H1 (cell line): ENCODE results near the gene HSD17B8. TPM values are rescaled to one million over a fixed set of nuclear protein-coding genes. Genes with fewer than 3 reads are reported as not detected.

Experiments used
- CTCF ChIA-PET: fragments of 300-600 bp; sonication (Branson Sonifier 250); formaldehyde crosslinking; loops from one replicate; lab custom pipeline; 2021; ENCODE audit not compliant: partially characterized antibody; lab: Charles Lee
- POLR2A ChIA-PET: fragments of 300-600 bp; sonication (Branson Sonifier 250); formaldehyde crosslinking; loops from one replicate; lab custom pipeline; 2021; ENCODE audit warnings: inconsistent platforms; ENCODE audit not compliant: partially characterized antibody; lab: Charles Lee
- DNase-seq, 2 experiments: peaks; one replicate each; pipeline versions ENCODE4 v3.0.0 to v3.0.0-alpha.2; 2010 to 2022; ENCODE audit warnings: low spot score in 2 of 2, low read depth in 1 of 2, mixed read lengths in 1 of 2
- FAIRE-seq: peaks from 2 replicates; lab custom pipeline; 2011; peaks lifted over from hg19 to GRCh38; lab: Jason Lieb, UNC
- H2AFZ ChIP-seq: 2 replicates; pipeline ENCODE4 v1.8.1; 2012; ENCODE audit warnings: low read length, inconsistent platforms
- H2AK5ac ChIP-seq: 2 replicates; pipeline ENCODE4 v1.6.1; 2013; ENCODE audit warnings: low read depth, low read length
- H2BK120ac ChIP-seq: replicated peaks from 2 replicates; pipeline ENCODE3; 2013; ENCODE audit warnings: low read depth, low read length, inconsistent platforms
- H2BK12ac ChIP-seq: 2 replicates; pipeline ENCODE4 v1.6.1; 2013; ENCODE audit warnings: low read depth, low read length
- H2BK15ac ChIP-seq: 2 replicates; pipeline ENCODE4 v1.6.1; 2013; ENCODE audit warnings: low read length
- H2BK20ac ChIP-seq: 2 replicates; pipeline ENCODE4 v1.6.1; 2013; ENCODE audit warnings: low read length
- H2BK5ac ChIP-seq: 2 replicates; pipeline ENCODE4 v1.6.1; 2013; ENCODE audit warnings: low read depth, low read length
- H3K14ac ChIP-seq: 2 replicates; pipeline ENCODE4 v1.6.1; 2013; ENCODE audit warnings: inconsistent platforms; ENCODE audit not compliant: insufficient read length
- H3K18ac ChIP-seq: 2 replicates; pipeline ENCODE4 v1.6.1; 2013; ENCODE audit warnings: low read length; ENCODE audit errors: extremely low read depth
- H3K23ac ChIP-seq: 2 replicates; pipeline ENCODE4 v1.6.1; 2013; ENCODE audit warnings: inconsistent platforms; ENCODE audit not compliant: insufficient read length
- H3K23me2 ChIP-seq: 2 replicates; pipeline ENCODE4 v1.6.1; 2013; ENCODE audit warnings: low read depth, low read length
- H3K27ac ChIP-seq: 2 replicates; pipeline ENCODE4 v1.6.1; 2011; ENCODE audit warnings: low read depth, low read length, inconsistent platforms
- H3K27me3 ChIP-seq, 4 experiments: replicated peaks in 1 of 4; 1 replicate in 1 of 4; 2 replicates in 3 of 4; pipeline versions ENCODE4 v1.6.1 to v1.8.1; 2011 to 2013; ENCODE audit warnings: low read length in 3 of 4, mild to moderate bottlenecking in 3 of 4, inconsistent platforms in 2 of 4, mixed read lengths in 2 of 4, moderate library complexity in 1 of 4; ENCODE audit not compliant: control insufficient read depth in 3 of 4, insufficient read depth in 3 of 4; ENCODE audit errors: extremely low read depth in 1 of 4
- H3K36me3 ChIP-seq, 4 experiments: 2 replicates each; pipeline versions ENCODE4 v1.6.1 to v1.8.1; 2011 to 2013; ENCODE audit warnings: mild to moderate bottlenecking in 4 of 4, low read length in 3 of 4, moderate library complexity in 2 of 4, control low read depth in 1 of 4, inconsistent platforms in 1 of 4; ENCODE audit not compliant: insufficient read depth in 4 of 4, control insufficient read depth in 2 of 4
- H3K4ac ChIP-seq: replicated peaks from 2 replicates; pipeline ENCODE3; 2013; ENCODE audit warnings: low read length, low read depth, mixed read lengths, inconsistent platforms; ENCODE audit not compliant: insufficient read length
- H3K4me1 ChIP-seq, 4 experiments: replicated peaks in 1 of 4; 1 replicate in 1 of 4; 2 replicates in 3 of 4; pipeline versions ENCODE4 v1.6.1 to v1.8.1; 2011 to 2013; ENCODE audit warnings: low read length in 3 of 4, inconsistent platforms in 2 of 4, mixed read lengths in 1 of 4; ENCODE audit not compliant: insufficient read depth in 4 of 4, control insufficient read depth in 3 of 4
- H3K4me2 ChIP-seq, 2 experiments: 2 replicates each; pipeline versions ENCODE4 v1.6.1 to v1.8.1; 2011 to 2013; ENCODE audit warnings: low read depth in 2 of 2, low read length in 2 of 2, control low read depth in 1 of 2, inconsistent platforms in 1 of 2, mild to moderate bottlenecking in 1 of 2; ENCODE audit not compliant: insufficient read depth in 1 of 2
- H3K4me3 ChIP-seq, 4 experiments: fragments of 200-600, 300-600 bp in 1 of 4; sonication (generic), shearing (Covaris generic), sonication (Bioruptor Twin) in 1 of 4; 2 replicates each; pipeline versions ENCODE4 v1.5.1 to v1.8.1; 2011 to 2016; ENCODE audit warnings: low read length in 4 of 4, low read depth in 3 of 4, control low read depth in 2 of 4, inconsistent platforms in 2 of 4, mild to moderate bottlenecking in 2 of 4, mixed read lengths in 1 of 4, moderate library complexity in 1 of 4; ENCODE audit not compliant: insufficient read depth in 2 of 4; ENCODE audit errors: extremely low read depth in 1 of 4
- H3K56ac ChIP-seq: replicated peaks from 2 replicates; pipeline ENCODE3; 2013; ENCODE audit warnings: low read depth, mild to moderate bottlenecking, mixed read lengths, low read length, inconsistent platforms; ENCODE audit not compliant: insufficient read length
- H3K79me1 ChIP-seq: 2 replicates; pipeline ENCODE4 v1.6.1; 2013; ENCODE audit warnings: low read depth, low read length, control low read depth
- H3K79me2 ChIP-seq, 2 experiments: 2 replicates each; pipeline versions ENCODE4 v1.6.1 to v1.8.1; 2012 to 2013; ENCODE audit warnings: low read length in 2 of 2, mild to moderate bottlenecking in 2 of 2, inconsistent platforms in 1 of 2; ENCODE audit not compliant: insufficient read depth in 2 of 2, control insufficient read depth in 1 of 2
- H3K9ac ChIP-seq, 4 experiments: replicated peaks in 1 of 4; 1 replicate in 1 of 4; 2 replicates in 3 of 4; pipeline versions ENCODE4 v1.6.1 to v1.8.1; 2011 to 2013; ENCODE audit warnings: low read depth in 3 of 4, low read length in 3 of 4, control low read depth in 2 of 4, mild to moderate bottlenecking in 2 of 4, moderate library complexity in 2 of 4, inconsistent platforms in 1 of 4; ENCODE audit errors: extremely low read depth in 1 of 4
- H3K9me3 ChIP-seq, 2 experiments: 2 replicates each; pipeline versions ENCODE4 v1.6.1 to v1.8.1; 2012 to 2013; ENCODE audit warnings: mild to moderate bottlenecking in 2 of 2, moderate library complexity in 2 of 2, control low read depth in 1 of 2, inconsistent platforms in 1 of 2, low read depth in 1 of 2, low read length in 1 of 2, mixed read lengths in 1 of 2; ENCODE audit not compliant: insufficient read depth in 2 of 2
- H4K20me1 ChIP-seq, 2 experiments: replicated peaks in 1 of 2; 2 replicates each; pipeline versions ENCODE3 to v1.8.1; 2011 to 2013; ENCODE audit warnings: inconsistent platforms in 2 of 2, low read length in 2 of 2, mild to moderate bottlenecking in 1 of 2; ENCODE audit not compliant: insufficient read depth in 2 of 2, control insufficient read depth in 1 of 2
- H4K5ac ChIP-seq: 2 replicates; pipeline ENCODE4 v1.6.1; 2013; ENCODE audit warnings: low read length, low read depth, mixed read lengths, inconsistent platforms; ENCODE audit not compliant: insufficient read length
- H4K8ac ChIP-seq: 2 replicates; pipeline ENCODE4 v1.8.0; 2013; ENCODE audit warnings: mild to moderate bottlenecking, moderate library complexity, low read length, inconsistent platforms; ENCODE audit not compliant: insufficient read depth; ENCODE audit errors: extremely low read depth
- H4K91ac ChIP-seq: replicated peaks from 2 replicates; pipeline ENCODE3; 2013; ENCODE audit warnings: low read length, mixed read lengths, inconsistent platforms; ENCODE audit not compliant: insufficient read length
- CTBP2 ChIP-seq: IDR thresholded peaks from 2 replicates; pipeline ENCODE4 v1.7.0; 2011; ENCODE audit warnings: borderline replicate concordance, mild to moderate bottlenecking, moderate library complexity, mixed read lengths, low read length; ENCODE audit not compliant: insufficient read depth, insufficient read length
- EGR1 ChIP-seq: IDR thresholded peaks from 2 replicates; pipeline ENCODE4 v1.6.1; 2011; ENCODE audit warnings: low read depth, low read length, borderline replicate concordance
- EZH2 ChIP-seq: fragments of 200-600 bp; sonication (generic); IDR thresholded peaks from 2 replicates; pipeline ENCODE4 v1.7.1; 2012; ENCODE audit warnings: low read depth, mild to moderate bottlenecking, moderate library complexity, low read length, inconsistent platforms; ENCODE audit not compliant: severe bottlenecking
- KDM1A ChIP-seq: fragments of 200-600, 300-600 bp; sonication (generic); IDR thresholded peaks from 2 replicates; pipeline ENCODE4 v1.7.1; 2016; ENCODE audit warnings: mild to moderate bottlenecking, low read length, borderline replicate concordance
- PHF8 ChIP-seq: fragments of 200-600 bp; sonication (generic); conservative IDR thresholded peaks from 2 replicates; pipeline ENCODE4 v1.7.1; 2012; ENCODE audit warnings: low read depth, mild to moderate bottlenecking, inconsistent platforms, low read length, moderate library complexity
- POLR2AphosphoS5 ChIP-seq: IDR thresholded peaks from 2 replicates; pipeline ENCODE4 v1.6.1; 2011; ENCODE audit warnings: low read depth, low read length
- SIN3A ChIP-seq, 2 experiments: IDR thresholded peaks in 1 of 2; conservative IDR thresholded peaks in 1 of 2; 2 replicates each; pipeline ENCODE4 v1.6.1; 2011 to 2012; ENCODE audit warnings: low read length in 2 of 2, improper control_type of control experiment in 1 of 2, low read depth in 1 of 2, mild to moderate bottlenecking in 1 of 2
- SP2 ChIP-seq: IDR thresholded peaks from 2 replicates; pipeline ENCODE4 v1.6.1; 2012; ENCODE audit warnings: mild to moderate bottlenecking, low read length, inconsistent platforms
- SP4 ChIP-seq: IDR thresholded peaks from 2 replicates; pipeline ENCODE4 v1.6.1; 2012; ENCODE audit warnings: low read length, inconsistent platforms
- TEAD4 ChIP-seq: IDR thresholded peaks from 2 replicates; pipeline ENCODE4 v1.6.1; 2012; ENCODE audit warnings: low read depth, low read length, inconsistent platforms, mixed read lengths
- WGBS, 2 experiments: shearing (Covaris generic) in 1 of 2; methylation state at CpG; one replicate each; pipeline versions ENCODE4 v1.1.6 to v1.1.7; 2013 to 2015; ENCODE audit warnings: low lambda C conversion rate in 2 of 2, mixed read lengths in 2 of 2, inconsistent platforms in 1 of 2, low coverage in 1 of 2, missing lambda C conversion rate in 1 of 2; ENCODE audit not compliant: insufficient replicate concordance in 2 of 2, insufficient coverage in 1 of 2, insufficient read length in 1 of 2; ENCODE audit errors: extremely low coverage in 1 of 2, missing lambda C conversion rate in 1 of 2; 5-methylcytosine and 5-hydroxymethylcytosine counted together
- polyA plus RNA-seq, 7 experiments: library from polyadenylated mRNA; depleted of rRNA in 3 of 7; stranded (reverse) in 5 of 7; unstranded in 2 of 7; fragments of >200 nt in 5 of 7; fragments of 200-250 nt in 2 of 7; gene quantifications; 1 replicate in 5 of 7; 2 replicates in 1 of 7; 4 replicates in 1 of 7; pipeline versions ENCODE4 v1.2.1 to v1.2.3, GENCODE V29; 2011 to 2013; ENCODE audit warnings: missing spikeins in 2 of 7, mixed read lengths in 2 of 7
- total RNA-seq: library from RNA; stranded (reverse); fragmentation: NEBNext Ultra II Directional; extraction: Animal tissue kit (Norgen Biotek cat#: 25700); gene quantifications from 2 replicates; pipeline ENCODE4 v1.2.1, GENCODE V29; 2021
- TF ChIP-seq, protein P1 (sequence below): IDR thresholded peaks from 2 replicates; pipeline ENCODE4 v1.6.1; 2011; ENCODE audit warnings: low read length, improper control_type of control experiment
- TF ChIP-seq, protein P2 (sequence below): IDR thresholded peaks from 2 replicates; pipeline ENCODE4 v1.6.1; 2012; ENCODE audit warnings: inconsistent platforms

Gene HSD17B8
- total and polyA plus RNA-seq, 2 of the 8 experiments (the other 6 are each of a cell fraction or from before 2014, with no cell fraction given): 3.3 to 17.1 TPM

DNA sequence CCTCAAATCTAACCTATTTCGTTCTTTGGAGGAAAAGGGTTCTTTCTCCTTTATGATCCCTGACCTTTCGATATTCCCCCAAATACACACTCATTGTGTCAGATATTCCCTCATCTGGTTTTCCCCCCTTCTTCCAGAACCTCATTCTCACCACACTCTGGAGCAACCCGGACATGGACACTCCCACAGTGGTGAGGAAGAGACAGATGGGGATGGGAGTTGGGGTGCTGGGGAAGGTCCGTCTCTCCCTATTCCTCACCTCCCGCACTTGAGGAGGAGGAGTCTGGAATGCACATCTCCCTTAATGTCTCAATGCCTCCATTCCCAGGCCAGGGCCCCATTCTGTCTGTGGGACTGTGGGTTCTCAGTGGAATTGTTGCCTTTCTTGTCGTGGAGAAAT is 2.5 kb upstream of the HSD17B8 start:
- POLR2A ChIA-PET: interaction anchor here (1.8 kb wide), 1 partner anchor 70 kb away, joined by 4 read pairs; the partner anchor contains the start of genes RPS18 and VPS52
- Histone ChIP-seq H3K9ac (peak overlapping the region in 1 of 4 experiments; percentile 91; a peak in 1 of 7 replicates), H3K18ac (no peak overlapping the region), H2BK15ac (no peak overlapping the region), H3K4ac (no peak overlapping the region), H2AK5ac (no peak overlapping the region), H4K5ac (no peak overlapping the region), H2AFZ (no peak overlapping the region), H4K8ac (no peak overlapping the region), H3K9me3 (no peaks in the 10 kb centered on the region), H3K23me2 (peaks cover 20% of the 10 kb centered on the region), H2BK120ac (no peak overlapping the region), H3K36me3 (peaks cover 7 to 23% (median 14%) of the 10 kb centered on the region in 4 experiments), H3K79me2 (peaks cover 3 to 22% of the 10 kb centered on the region in 2 experiments; a peak in 3 of 4 replicates), H3K4me3 (peak overlapping the region; percentile 87 to 89 (median 88); a peak in 7 of 8 replicates), H3K79me1 (peaks cover 16% of the 10 kb centered on the region), H3K4me2 (peak overlapping the region; percentile 96 to 99; a peak in 3 of 4 replicates), H3K14ac (no peak overlapping the region), H4K91ac (no peak overlapping the region), H3K23ac (no peak overlapping the region), H3K56ac (no peak overlapping the region), H2BK20ac (no peak overlapping the region), H2BK5ac (no peak overlapping the region), H3K4me1 (peaks cover 9 to 38% (median 14%) of the 10 kb centered on the region in 4 experiments), H3K27ac (no peak overlapping the region), H4K20me1 (peaks cover 5 to 18% of the 10 kb centered on the region in 2 experiments), H2BK12ac (no peak overlapping the region), H3K27me3 (peaks cover 6 to 19% (median 16%) of the 10 kb centered on the region in 4 experiments; a peak in 6 of 7 replicates)
- CTCF ChIA-PET: interaction anchor here (1.5 kb wide), 2 partner anchors 9 to 46 kb away, joined by 5 to 6 read pairs; no protein-coding TSS in a partner anchor
- 88% methylated on average over 6 of the region's 6 CpGs; no CpG with 5 or more reads in 1 of the 2 experiments for WGBS, 2 experiments
- DNase-seq: no peak
- no peak for FAIRE-seq
- no peak for TF ChIP-seq SP2
- TF ChIP-seq CTBP2: no peak
- no peak for TF ChIP-seq SP4
- TF ChIP-seq, protein P1, sequence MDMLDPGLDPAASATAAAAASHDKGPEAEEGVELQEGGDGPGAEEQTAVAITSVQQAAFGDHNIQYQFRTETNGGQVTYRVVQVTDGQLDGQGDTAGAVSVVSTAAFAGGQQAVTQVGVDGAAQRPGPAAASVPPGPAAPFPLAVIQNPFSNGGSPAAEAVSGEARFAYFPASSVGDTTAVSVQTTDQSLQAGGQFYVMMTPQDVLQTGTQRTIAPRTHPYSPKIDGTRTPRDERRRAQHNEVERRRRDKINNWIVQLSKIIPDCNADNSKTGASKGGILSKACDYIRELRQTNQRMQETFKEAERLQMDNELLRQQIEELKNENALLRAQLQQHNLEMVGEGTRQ: no peak
- TF ChIP-seq POLR2AphosphoS5: no peak
- TF ChIP-seq KDM1A: no peak
- no peak for TF ChIP-seq EGR1
- no peak for TF ChIP-seq EZH2
- TF ChIP-seq PHF8: no peak
- TF ChIP-seq SIN3A (conservative IDR thresholded peaks at IDR 0.05 in 1 of 2, IDR thresholded peaks at IDR 0.05 in 1 of 2; ENCODE audit: low read depth in 1 of 2, low read length in 2 of 2): no peak
- TF ChIP-seq, protein P2, sequence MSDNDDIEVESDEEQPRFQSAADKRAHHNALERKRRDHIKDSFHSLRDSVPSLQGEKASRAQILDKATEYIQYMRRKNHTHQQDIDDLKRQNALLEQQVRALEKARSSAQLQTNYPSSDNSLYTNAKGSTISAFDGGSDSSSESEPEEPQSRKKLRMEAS: no peak
- no peak for TF ChIP-seq TEAD4
